ENCODE data around the gene PACS2.
"Not testable (repeated sequence)": the region's sequence is repeated elsewhere in the genome, so short reads cannot be mapped to it uniquely, and the experiment has no call there.

Gene PACS2

GRCh38 chr14:105333020-105333490, 18.5 kb downstream of the PACS2 start:
- no peak for DNase-seq

GRCh38 chr14:105333613-105334364, 19.2 kb downstream of the PACS2 start:
- DNase-seq, result no peak

- DNase-seq, result no peak
Observed at GRCh38 chr14:105334383-105335230, 20.1 kb downstream of the PACS2 start.

- DNase-seq, result not testable (repeated sequence)
Observed at GRCh38 chr14:105335231-105335542, 20.6 kb downstream of the PACS2 start.

- DNase-seq, result no peak
Observed at GRCh38 chr14:105335735-105336476, 21.4 kb downstream of the PACS2 start.

- DNase-seq, result no peak
Observed at GRCh38 chr14:105336477-105337287, 22.1 kb downstream of the PACS2 start.

GRCh38 chr14:105337433-105337832, 22.9 kb downstream of the PACS2 start:
- DNase-seq, result no peak

GRCh38 chr14:105337966-105338741, 23.6 kb downstream of the PACS2 start:
- DNase-seq, result no peak

GRCh38 chr14:105340821-105341733, 26.5 kb downstream of the PACS2 start:
- no peak for DNase-seq

GRCh38 chr14:105343194-105343593, 28.6 kb downstream of the PACS2 start:
- no peak for DNase-seq

- DNase-seq, result no peak
Observed at GRCh38 chr14:105346200-105346533, 31.6 kb downstream of the PACS2 start.

GRCh38 chr14:105346876-105347586, 32.5 kb downstream of the PACS2 start:
- no peak for DNase-seq

GRCh38 chr14:105347587-105347968, 33.0 kb downstream of the PACS2 start:
- DNase-seq, result no peak

- DNase-seq, result no peak
Observed at GRCh38 chr14:105348169-105348944, 33.8 kb downstream of the PACS2 start.

- no peak for DNase-seq
Observed at GRCh38 chr14:105348945-105349699, 34.6 kb downstream of the PACS2 start.

- no peak for DNase-seq
Observed at GRCh38 chr14:105349992-105350391, 35.4 kb downstream of the PACS2 start.

GRCh38 chr14:105350450-105351244, 36.1 kb downstream of the PACS2 start:
- DNase-seq, result no peak

- no peak for DNase-seq
Observed at GRCh38 chr14:105351410-105351809, 36.9 kb downstream of the PACS2 start.
